SK-N-MC (cell line): ENCODE results near the gene OR2H1.

Experiments
- EZH2 ChIP-seq: fragments of 200-600 bp; sonication (generic); IDR thresholded peaks from one replicate; pipeline ENCODE4 v1.6.1; 2017; ENCODE audit warnings: antibody characterized with exemption
- FOXP2 ChIP-seq: optimal IDR thresholded peaks from 2 replicates; pipeline ENCODE3; 2011; ENCODE audit warnings: mild to moderate bottlenecking, moderate library complexity; ENCODE audit not compliant: insufficient read depth; ENCODE audit errors: extremely low read length, control extremely low read depth
- POLR2AphosphoS5 ChIP-seq: IDR thresholded peaks from 2 replicates; pipeline ENCODE4 v1.6.1; 2012; ENCODE audit warnings: mild to moderate bottlenecking, low read depth, low read length, borderline replicate concordance

- TF ChIP-seq EZH2 = no peak
- TF ChIP-seq FOXP2 = no peak
- no peak for TF ChIP-seq POLR2AphosphoS5
Measured at GRCh38 chr6:29504961-29505360, 48.0 kb downstream of the OR2H1 start.
